GM23338 (cell line): ENCODE results near the gene PUM2. TPM values are rescaled to one million over a fixed set of nuclear protein-coding genes. Genes with fewer than 3 reads are reported as not detected.

Experiments used
- ATAC-seq: fragments of 200-7000 bp; cut with Tn5 transposase; 3 replicates; pipeline ENCODE4 v1.9.1; 2020
- DNase-seq: peaks from one replicate; pipeline ENCODE4 v3.0.0-alpha.2; 2015; ENCODE audit warnings: low spot score
- H2AFZ ChIP-seq: fragments of 200-600 bp; sonication (generic); 2 replicates; pipeline ENCODE4 v1.8.0; 2016; ENCODE audit warnings: antibody characterized with exemption, mild to moderate bottlenecking, moderate library complexity
- H3F3A ChIP-seq: fragments of 200-600 bp; sonication (generic); replicated peaks from 2 replicates; pipeline ENCODE4 v1.8.0; 2017; ENCODE audit warnings: antibody characterized with exemption, mixed run types, low read depth
- H3K27ac ChIP-seq: fragments of 200-600 bp; sonication (generic); 2 replicates; pipeline ENCODE4 v1.6.1; 2016; ENCODE audit warnings: low read depth
- H3K27me3 ChIP-seq: fragments of 200-600 bp; sonication (generic); 2 replicates; pipeline ENCODE4 v1.8.0; 2016; ENCODE audit warnings: mild to moderate bottlenecking, mixed run types, moderate library complexity; ENCODE audit not compliant: insufficient read depth
- H3K36me3 ChIP-seq: fragments of 200-600 bp; sonication (generic); 2 replicates; pipeline ENCODE4 v1.8.0; 2016; ENCODE audit warnings: mild to moderate bottlenecking; ENCODE audit not compliant: insufficient read depth
- H3K4me1 ChIP-seq: fragments of 200-600 bp; sonication (generic); 2 replicates; pipeline ENCODE4 v1.8.0; 2016; ENCODE audit warnings: mild to moderate bottlenecking, moderate library complexity; ENCODE audit not compliant: insufficient read depth
- H3K4me2 ChIP-seq: fragments of 200-600 bp; sonication (generic); 2 replicates; pipeline ENCODE4 v1.7.1; 2017; ENCODE audit warnings: mixed run types
- H3K4me3 ChIP-seq: fragments of 200-600 bp; sonication (generic); 2 replicates; pipeline ENCODE4 v1.6.1; 2016; ENCODE audit warnings: mixed run types
- H3K79me2 ChIP-seq: fragments of 200-600 bp; sonication (generic); replicated peaks from 2 replicates; pipeline ENCODE4 v1.8.0; 2017; ENCODE audit warnings: mild to moderate bottlenecking; ENCODE audit not compliant: insufficient read depth
- H3K9me2 ChIP-seq: fragments of 200-600 bp; sonication (generic); 2 replicates; pipeline ENCODE4 v1.8.0; 2017; ENCODE audit not compliant: insufficient read depth
- H4K20me1 ChIP-seq: fragments of 200-600 bp; sonication (generic); replicated peaks from 2 replicates; pipeline ENCODE4 v1.8.0; 2017; ENCODE audit warnings: mild to moderate bottlenecking; ENCODE audit not compliant: insufficient read depth
- H3K27ac Mint-ChIP-seq: 2 replicates; pipeline ENCODE4 v1.8.0; 2020; ENCODE audit warnings: inconsistent platforms, mild to moderate bottlenecking, moderate library complexity, mixed read lengths
- H3K27me3 Mint-ChIP-seq: 3 replicates; pipeline ENCODE4 v1.8.0; 2022; ENCODE audit warnings: low read depth, mild to moderate bottlenecking, moderate library complexity, mixed read lengths, inconsistent platforms; ENCODE audit not compliant: insufficient read depth, poor library complexity
- H3K36me3 Mint-ChIP-seq: 3 replicates; pipeline ENCODE4 v1.8.0; 2021; ENCODE audit warnings: low read depth, mild to moderate bottlenecking, inconsistent platforms, moderate library complexity, mixed read lengths
- H3K4me1 Mint-ChIP-seq: 3 replicates; pipeline ENCODE4 v1.8.0; 2020; ENCODE audit warnings: mild to moderate bottlenecking, inconsistent platforms, mixed read lengths
- H3K4me3 Mint-ChIP-seq: 3 replicates; pipeline ENCODE4 v1.8.0; 2021; ENCODE audit warnings: moderate library complexity, mild to moderate bottlenecking, inconsistent platforms, mixed read lengths
- H3K9me3 Mint-ChIP-seq: 3 replicates; pipeline ENCODE4 v1.8.0; 2020; ENCODE audit warnings: moderate library complexity, mild to moderate bottlenecking, inconsistent platforms, mixed read lengths
- CREB1 ChIP-seq: fragments of 250-450 bp; sonication (Bioruptor Pico); IDR thresholded peaks from 2 replicates; pipeline ENCODE4 v1.5.0; 2020; ENCODE audit warnings: low read depth, mild to moderate bottlenecking, moderate library complexity
- EZH2 ChIP-seq: fragments of 200-600 bp; sonication (generic); IDR thresholded peaks from one replicate; pipeline ENCODE4 v1.8.0; 2017; ENCODE audit warnings: antibody characterized with exemption, mild to moderate bottlenecking, low read depth; ENCODE audit not compliant: unreplicated experiment
- EZH2phosphoT487 ChIP-seq: fragments of 200-600 bp; sonication (generic); IDR thresholded peaks from one replicate; pipeline ENCODE4 v1.8.1; 2018; ENCODE audit warnings: antibody characterized with exemption; ENCODE audit not compliant: unreplicated experiment
- JUNB ChIP-seq: IDR thresholded peaks from one replicate; pipeline ENCODE4 v1.6.1; 2016; ENCODE audit warnings: antibody characterized with exemption; ENCODE audit not compliant: unreplicated experiment
- NANOG ChIP-seq: IDR thresholded peaks from 2 replicates; pipeline ENCODE4 v1.6.1; 2016; ENCODE audit warnings: antibody characterized with exemption, borderline replicate concordance
- POLR2AphosphoS5 ChIP-seq: IDR thresholded peaks from 2 replicates; pipeline ENCODE4 v1.6.1; 2016; ENCODE audit warnings: antibody characterized with exemption, low read depth
- REST ChIP-seq: IDR thresholded peaks from one replicate; pipeline ENCODE4 v1.6.1; 2018; ENCODE audit warnings: antibody characterized with exemption; ENCODE audit not compliant: unreplicated experiment
- STAT1 ChIP-seq: IDR thresholded peaks from one replicate; pipeline ENCODE4 v1.6.1; 2016; ENCODE audit warnings: antibody characterized with exemption; ENCODE audit not compliant: unreplicated experiment
- ZNF114 ChIP-seq: fragments of 250-450 bp; sonication (Bioruptor Pico); IDR thresholded peaks from 2 replicates; pipeline ENCODE4 v1.5.0; 2020; ENCODE audit warnings: mild to moderate bottlenecking, moderate library complexity
- ZNF331 ChIP-seq: fragments of 250-450 bp; sonication (Bioruptor Pico); IDR thresholded peaks from 2 replicates; pipeline ENCODE4 v1.5.0; 2020; ENCODE audit warnings: low read depth, mild to moderate bottlenecking, moderate library complexity
- polyA plus RNA-seq: library from polyadenylated mRNA; unstranded; fragments of >200 nt; fragmentation: Nextera tagmentation; extraction: Ambion mirVana; gene quantifications from 2 replicates; pipeline ENCODE4 v1.2.1, GENCODE V29; 2016
- total RNA-seq: library from RNA; depleted of rRNA; stranded (reverse); fragments of >200 nt; shearing (Covaris generic); gene quantifications from 2 replicates; pipeline ENCODE4 v1.2.3, GENCODE V29; 2014
- TF ChIP-seq, protein P1 (sequence below): fragments of 250-450 bp; sonication (Bioruptor Pico); IDR thresholded peaks from 2 replicates; pipeline ENCODE4 v1.5.0; 2020; ENCODE audit warnings: mild to moderate bottlenecking, moderate library complexity
- TF ChIP-seq, protein P2 (sequence below), 2 experiments: fragments of 200-600 bp in 1 of 2; sonication (generic) in 1 of 2; conservative IDR thresholded peaks; 2 replicates each; pipeline versions ENCODE4 v1.5.1 to v1.6.1; 2016 to 2017; ENCODE audit warnings: antibody characterized with exemption in 2 of 2, low read depth in 2 of 2, mild to moderate bottlenecking in 2 of 2, moderate library complexity in 1 of 2
- TF ChIP-seq, protein P3 (sequence below): IDR thresholded peaks from 2 replicates; pipeline ENCODE4 v1.6.1; 2016; ENCODE audit warnings: antibody characterized with exemption

PUM2 gene
- total and polyA plus RNA-seq, 2 experiments from 2014 or later, result 29.9 to 94.1 TPM

DNA sequence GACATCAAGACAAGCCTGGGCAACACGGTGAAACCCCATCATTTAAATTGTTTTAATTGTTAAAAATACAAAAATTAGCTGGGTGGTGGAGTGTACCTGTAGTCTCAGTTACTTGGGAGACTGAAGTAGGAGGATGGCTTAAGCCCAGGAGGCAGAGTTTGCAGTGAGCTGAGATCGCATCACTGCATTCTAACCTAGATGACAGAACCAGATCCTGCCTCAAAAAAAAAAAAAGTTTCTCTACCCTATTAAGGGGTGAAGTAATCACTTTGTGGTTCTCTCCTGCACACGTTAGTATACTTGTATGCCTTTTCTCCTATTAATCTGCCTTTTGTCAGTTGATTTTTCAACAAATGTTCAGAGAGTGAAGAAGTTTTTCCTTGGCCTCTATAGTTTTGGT, 18.1 kb upstream of the PUM2 start:
- H3K27ac Mint-ChIP-seq, result no peak overlapping the region
- H3K27me3 ChIP-seq, result no peaks in the 10 kb centered on the region
- no peaks in the 10 kb centered on the region for H3K9me2 ChIP-seq
- peaks cover 23% of the 10 kb centered on the region for H3K9me3 Mint-ChIP-seq
- no peak overlapping the region for H2AFZ ChIP-seq
- no peak overlapping the region for H3K4me3 Mint-ChIP-seq
- TF ChIP-seq JUNB (no peak), POLR2AphosphoS5 (no peak), NANOG (no peak), ZNF331 (CRISPR knock-in tag) (no peak), CREB1 (CRISPR knock-in tag) (no peak), EZH2phosphoT487 (no peak), ZNF114 (CRISPR knock-in tag) (no peak), STAT1 (no peak), REST (no peak), EZH2 (no peak)
- TF ChIP-seq, protein P1, sequence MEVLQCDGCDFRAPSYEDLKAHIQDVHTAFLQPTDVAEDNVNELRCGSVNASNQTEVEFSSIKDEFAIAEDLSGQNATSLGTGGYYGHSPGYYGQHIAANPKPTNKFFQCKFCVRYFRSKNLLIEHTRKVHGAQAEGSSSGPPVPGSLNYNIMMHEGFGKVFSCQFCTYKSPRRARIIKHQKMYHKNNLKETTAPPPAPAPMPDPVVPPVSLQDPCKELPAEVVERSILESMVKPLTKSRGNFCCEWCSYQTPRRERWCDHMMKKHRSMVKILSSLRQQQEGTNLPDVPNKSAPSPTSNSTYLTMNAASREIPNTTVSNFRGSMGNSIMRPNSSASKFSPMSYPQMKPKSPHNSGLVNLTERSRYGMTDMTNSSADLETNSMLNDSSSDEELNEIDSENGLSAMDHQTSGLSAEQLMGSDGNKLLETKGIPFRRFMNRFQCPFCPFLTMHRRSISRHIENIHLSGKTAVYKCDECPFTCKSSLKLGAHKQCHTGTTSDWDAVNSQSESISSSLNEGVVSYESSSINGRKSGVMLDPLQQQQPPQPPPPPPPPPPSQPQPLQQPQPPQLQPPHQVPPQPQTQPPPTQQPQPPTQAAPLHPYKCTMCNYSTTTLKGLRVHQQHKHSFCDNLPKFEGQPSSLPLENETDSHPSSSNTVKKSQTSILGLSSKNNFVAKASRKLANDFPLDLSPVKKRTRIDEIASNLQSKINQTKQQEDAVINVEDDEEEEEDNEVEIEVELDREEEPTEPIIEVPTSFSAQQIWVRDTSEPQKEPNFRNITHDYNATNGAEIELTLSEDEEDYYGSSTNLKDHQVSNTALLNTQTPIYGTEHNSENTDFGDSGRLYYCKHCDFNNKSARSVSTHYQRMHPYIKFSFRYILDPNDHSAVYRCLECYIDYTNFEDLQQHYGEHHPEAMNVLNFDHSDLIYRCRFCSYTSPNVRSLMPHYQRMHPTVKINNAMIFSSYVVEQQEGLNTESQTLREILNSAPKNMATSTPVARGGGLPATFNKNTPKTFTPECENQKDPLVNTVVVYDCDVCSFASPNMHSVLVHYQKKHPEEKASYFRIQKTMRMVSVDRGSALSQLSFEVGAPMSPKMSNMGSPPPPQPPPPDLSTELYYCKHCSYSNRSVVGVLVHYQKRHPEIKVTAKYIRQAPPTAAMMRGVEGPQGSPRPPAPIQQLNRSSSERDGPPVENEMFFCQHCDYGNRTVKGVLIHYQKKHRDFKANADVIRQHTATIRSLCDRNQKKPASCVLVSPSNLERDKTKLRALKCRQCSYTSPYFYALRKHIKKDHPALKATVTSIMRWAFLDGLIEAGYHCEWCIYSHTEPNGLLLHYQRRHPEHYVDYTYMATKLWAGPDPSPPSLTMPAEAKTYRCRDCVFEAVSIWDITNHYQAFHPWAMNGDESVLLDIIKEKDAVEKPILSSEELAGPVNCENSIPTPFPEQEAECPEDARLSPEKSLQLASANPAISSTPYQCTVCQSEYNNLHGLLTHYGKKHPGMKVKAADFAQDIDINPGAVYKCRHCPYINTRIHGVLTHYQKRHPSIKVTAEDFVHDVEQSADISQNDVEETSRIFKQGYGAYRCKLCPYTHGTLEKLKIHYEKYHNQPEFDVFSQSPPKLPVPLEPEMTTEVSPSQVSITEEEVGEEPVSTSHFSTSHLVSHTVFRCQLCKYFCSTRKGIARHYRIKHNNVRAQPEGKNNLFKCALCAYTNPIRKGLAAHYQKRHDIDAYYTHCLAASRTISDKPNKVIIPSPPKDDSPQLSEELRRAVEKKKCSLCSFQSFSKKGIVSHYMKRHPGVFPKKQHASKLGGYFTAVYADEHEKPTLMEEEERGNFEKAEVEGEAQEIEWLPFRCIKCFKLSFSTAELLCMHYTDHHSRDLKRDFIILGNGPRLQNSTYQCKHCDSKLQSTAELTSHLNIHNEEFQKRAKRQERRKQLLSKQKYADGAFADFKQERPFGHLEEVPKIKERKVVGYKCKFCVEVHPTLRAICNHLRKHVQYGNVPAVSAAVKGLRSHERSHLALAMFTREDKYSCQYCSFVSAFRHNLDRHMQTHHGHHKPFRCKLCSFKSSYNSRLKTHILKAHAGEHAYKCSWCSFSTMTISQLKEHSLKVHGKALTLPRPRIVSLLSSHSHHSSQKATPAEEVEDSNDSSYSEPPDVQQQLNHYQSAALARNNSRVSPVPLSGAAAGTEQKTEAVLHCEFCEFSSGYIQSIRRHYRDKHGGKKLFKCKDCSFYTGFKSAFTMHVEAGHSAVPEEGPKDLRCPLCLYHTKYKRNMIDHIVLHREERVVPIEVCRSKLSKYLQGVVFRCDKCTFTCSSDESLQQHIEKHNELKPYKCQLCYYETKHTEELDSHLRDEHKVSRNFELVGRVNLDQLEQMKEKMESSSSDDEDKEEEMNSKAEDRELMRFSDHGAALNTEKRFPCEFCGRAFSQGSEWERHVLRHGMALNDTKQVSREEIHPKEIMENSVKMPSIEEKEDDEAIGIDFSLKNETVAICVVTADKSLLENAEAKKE (CRISPR knock-in tag), result no peak
- TF ChIP-seq, protein P2, sequence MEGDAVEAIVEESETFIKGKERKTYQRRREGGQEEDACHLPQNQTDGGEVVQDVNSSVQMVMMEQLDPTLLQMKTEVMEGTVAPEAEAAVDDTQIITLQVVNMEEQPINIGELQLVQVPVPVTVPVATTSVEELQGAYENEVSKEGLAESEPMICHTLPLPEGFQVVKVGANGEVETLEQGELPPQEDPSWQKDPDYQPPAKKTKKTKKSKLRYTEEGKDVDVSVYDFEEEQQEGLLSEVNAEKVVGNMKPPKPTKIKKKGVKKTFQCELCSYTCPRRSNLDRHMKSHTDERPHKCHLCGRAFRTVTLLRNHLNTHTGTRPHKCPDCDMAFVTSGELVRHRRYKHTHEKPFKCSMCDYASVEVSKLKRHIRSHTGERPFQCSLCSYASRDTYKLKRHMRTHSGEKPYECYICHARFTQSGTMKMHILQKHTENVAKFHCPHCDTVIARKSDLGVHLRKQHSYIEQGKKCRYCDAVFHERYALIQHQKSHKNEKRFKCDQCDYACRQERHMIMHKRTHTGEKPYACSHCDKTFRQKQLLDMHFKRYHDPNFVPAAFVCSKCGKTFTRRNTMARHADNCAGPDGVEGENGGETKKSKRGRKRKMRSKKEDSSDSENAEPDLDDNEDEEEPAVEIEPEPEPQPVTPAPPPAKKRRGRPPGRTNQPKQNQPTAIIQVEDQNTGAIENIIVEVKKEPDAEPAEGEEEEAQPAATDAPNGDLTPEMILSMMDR (conservative IDR thresholded peaks at IDR 0.05; ENCODE audit: low read depth in 2 of 2), result no peak
- TF ChIP-seq, protein P3, sequence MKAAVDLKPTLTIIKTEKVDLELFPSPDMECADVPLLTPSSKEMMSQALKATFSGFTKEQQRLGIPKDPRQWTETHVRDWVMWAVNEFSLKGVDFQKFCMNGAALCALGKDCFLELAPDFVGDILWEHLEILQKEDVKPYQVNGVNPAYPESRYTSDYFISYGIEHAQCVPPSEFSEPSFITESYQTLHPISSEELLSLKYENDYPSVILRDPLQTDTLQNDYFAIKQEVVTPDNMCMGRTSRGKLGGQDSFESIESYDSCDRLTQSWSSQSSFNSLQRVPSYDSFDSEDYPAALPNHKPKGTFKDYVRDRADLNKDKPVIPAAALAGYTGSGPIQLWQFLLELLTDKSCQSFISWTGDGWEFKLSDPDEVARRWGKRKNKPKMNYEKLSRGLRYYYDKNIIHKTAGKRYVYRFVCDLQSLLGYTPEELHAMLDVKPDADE, result no peak
- no peaks in the 10 kb centered on the region for H3K79me2 ChIP-seq
- no peak for ATAC-seq
- H3F3A ChIP-seq, result no peaks in the 10 kb centered on the region
- H3K36me3 Mint-ChIP-seq, result peaks cover 6% of the 10 kb centered on the region; the same call in 1 of the 3 replicates
- no peak overlapping the region for H3K4me2 ChIP-seq
- no peak overlapping the region for H3K27ac ChIP-seq
- H4K20me1 ChIP-seq, result no peaks in the 10 kb centered on the region
- H3K4me3 ChIP-seq, result no peak overlapping the region
- peaks cover 5% of the 10 kb centered on the region for H3K27me3 Mint-ChIP-seq
- no peak for DNase-seq
- H3K4me1 ChIP-seq, result no peaks in the 10 kb centered on the region
- no peaks in the 10 kb centered on the region for H3K36me3 ChIP-seq
- peaks cover 6% of the 10 kb centered on the region; the same call in 2 of the 3 replicates for H3K4me1 Mint-ChIP-seq
